Measurements from ENCODE around the gene AKR1C1.
A peak's percentile ranks its signal among the peaks of the same experiment; 100 is the strongest.
"Not testable (repeated sequence)": the region's sequence is repeated elsewhere in the genome, so short reads cannot be mapped to it uniquely, and the experiment has no call there.

AKR1C1 gene

GRCh38 chr10:4962876-4963814, at the start of gene AKR1C1:
Gene AKR1C1 (plus strand): TSS chr10:4963415. CDS start chr10:4963445, 30 bp downstream.
- DNase-seq (ENCODE audit: low spot score) = not testable (repeated sequence)

- DNase-seq (ENCODE audit: low spot score) = no peak
These were observed 48.9 kb upstream of the AKR1C1 start for GRCh38 chr10:4914213-4914850.

GRCh38 chr10:4916086-4916716, 47.0 kb upstream of the AKR1C1 start:
- DNase-seq (ENCODE audit: low spot score) = no peak

GRCh38 chr10:4918236-4918635, 45.0 kb upstream of the AKR1C1 start:
- no peak for DNase-seq (ENCODE audit: low spot score)

- not testable (repeated sequence) for DNase-seq (ENCODE audit: low spot score)
These were observed 38.7 kb upstream of the AKR1C1 start for GRCh38 chr10:4924482-4924881.

GRCh38 chr10:4926400-4926799, 36.8 kb upstream of the AKR1C1 start:
- DNase-seq (ENCODE audit: low spot score) = no peak

GRCh38 chr10:4931587-4931986, 31.6 kb upstream of the AKR1C1 start:
- no peak for DNase-seq (ENCODE audit: low spot score)

GRCh38 chr10:4934391-4934987, 28.7 kb upstream of the AKR1C1 start:
- no peak for DNase-seq (ENCODE audit: low spot score)

- no peak for DNase-seq (ENCODE audit: low spot score)
These were observed 25.9 kb upstream of the AKR1C1 start for GRCh38 chr10:4937346-4937745.

GRCh38 chr10:4939224-4940072, 23.8 kb upstream of the AKR1C1 start:
- no peak for DNase-seq (ENCODE audit: low spot score)

- DNase-seq (ENCODE audit: low spot score) = not testable (repeated sequence)
These were observed 23.2 kb upstream of the AKR1C1 start for GRCh38 chr10:4940073-4940428.

GRCh38 chr10:4940909-4941308, 22.3 kb upstream of the AKR1C1 start:
- not testable (repeated sequence) for DNase-seq (ENCODE audit: low spot score)

GRCh38 chr10:4941540-4942330, 21.5 kb upstream of the AKR1C1 start:
- no peak for DNase-seq (ENCODE audit: low spot score)

GRCh38 chr10:4942931-4943330, 20.3 kb upstream of the AKR1C1 start:
- DNase-seq (ENCODE audit: low spot score) = peak; percentile 52

GRCh38 chr10:4943416-4943815, 19.8 kb upstream of the AKR1C1 start:
- DNase-seq (ENCODE audit: low spot score) = not testable (repeated sequence)

GRCh38 chr10:4943821-4944220, 19.4 kb upstream of the AKR1C1 start:
- DNase-seq (ENCODE audit: low spot score) = no peak

GRCh38 chr10:4944841-4945240, 18.4 kb upstream of the AKR1C1 start:
- no peak for DNase-seq (ENCODE audit: low spot score)

GRCh38 chr10:4945766-4946717, 17.2 kb upstream of the AKR1C1 start:
- DNase-seq (ENCODE audit: low spot score) = no peak

GRCh38 chr10:4947039-4947634, 16.1 kb upstream of the AKR1C1 start:
- DNase-seq (ENCODE audit: low spot score) = peak; percentile 18

Measured in AG08396 (cell line).